HG02623 (cell line): ENCODE measurements around the gene CSF3R.

Source experiments
- ATAC-seq: cut with Tn5 transposase; IDR thresholded peaks from one replicate; pipeline ENCODE4 v1.9.1; 2021; ENCODE audit warnings: moderate library complexity; ENCODE audit not compliant: unreplicated experiment

Gene CSF3R

DNA sequence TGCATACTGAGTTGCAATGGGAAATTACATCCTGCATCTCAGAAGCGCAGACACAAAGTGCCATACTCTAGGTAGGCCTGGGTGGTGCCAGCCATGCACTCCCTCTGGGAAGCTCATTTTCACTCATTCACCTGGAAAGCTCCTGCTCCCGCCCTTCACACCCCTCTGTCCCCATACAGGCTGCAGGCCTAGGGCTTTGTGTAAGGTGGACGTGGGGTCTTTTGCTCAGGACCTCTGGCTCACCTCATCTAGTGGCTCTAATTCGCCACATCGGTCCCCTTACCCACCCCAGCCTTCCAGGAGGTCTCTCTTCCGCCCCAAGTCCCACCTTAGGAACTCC lies 19.3 kb downstream of the CSF3R start:
- no peak for ATAC-seq

GRCh38 chr1:36458910-36459309 lies 23.8 kb downstream of the CSF3R start:
- ATAC-seq, result no peak

- no peak for ATAC-seq
Measured at GRCh38 chr1:36457691-36458090, 25.0 kb downstream of the CSF3R start.

- no peak for ATAC-seq
Measured at GRCh38 chr1:36456391-36456928, 26.3 kb downstream of the CSF3R start.

DNA sequence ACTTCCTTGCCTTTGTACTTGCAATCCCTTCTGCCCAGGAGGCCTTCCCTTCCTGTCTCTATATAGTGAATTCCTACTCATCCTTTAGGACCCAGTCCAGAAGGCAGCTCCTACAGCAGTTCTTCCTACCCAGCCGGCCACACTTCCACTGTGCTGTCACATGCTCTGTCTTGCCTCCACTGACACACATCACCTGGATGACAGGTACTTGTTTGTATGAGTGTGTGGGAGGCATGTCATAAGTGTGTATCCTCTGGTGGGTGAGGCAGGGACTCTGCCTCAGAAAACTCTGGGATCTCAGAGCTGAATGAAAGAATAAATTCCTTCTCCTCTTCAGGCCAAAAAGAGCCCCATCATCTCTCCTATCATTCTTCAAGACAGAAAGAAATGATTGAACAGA lies 27.3 kb downstream of the CSF3R start:
- ATAC-seq, result no peak

DNA sequence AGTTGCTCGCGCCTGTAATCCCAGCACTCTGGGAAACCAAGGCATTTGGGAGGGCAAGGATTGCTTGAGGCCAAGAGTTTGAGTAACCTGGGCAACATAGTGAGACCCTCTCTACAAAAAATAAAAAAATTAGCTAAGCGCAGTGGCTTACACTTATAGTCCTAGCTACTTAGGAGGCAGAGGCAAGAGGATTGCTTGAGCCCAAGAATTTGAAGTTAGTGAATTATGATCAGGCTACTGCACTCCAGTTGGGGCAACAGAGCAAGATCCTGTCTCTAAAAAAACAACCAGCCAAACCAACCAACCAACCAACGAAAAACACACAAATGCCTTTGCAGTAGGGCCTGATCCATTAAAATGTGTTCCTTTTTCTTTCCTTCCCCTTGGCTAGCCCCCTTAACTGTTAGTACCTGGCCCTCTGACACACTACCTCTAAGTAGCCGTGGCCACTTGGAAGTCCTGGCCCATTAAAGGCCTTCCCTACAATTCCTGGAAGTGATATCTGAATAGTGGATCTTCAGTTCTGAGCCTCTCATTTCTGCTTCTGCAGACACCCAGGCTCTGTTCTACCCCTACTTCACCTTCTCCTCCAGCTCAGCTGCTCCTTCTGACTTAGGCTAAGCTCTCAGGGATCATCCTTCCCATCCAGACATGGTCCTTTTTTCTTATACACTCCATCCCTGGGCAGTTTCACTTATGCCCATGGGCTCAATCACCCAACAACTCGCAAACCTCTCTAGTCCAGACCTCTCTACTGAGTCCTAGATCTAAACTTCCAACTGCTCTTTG lies 28.9 kb downstream of the CSF3R start:
- ATAC-seq, result no peak

DNA sequence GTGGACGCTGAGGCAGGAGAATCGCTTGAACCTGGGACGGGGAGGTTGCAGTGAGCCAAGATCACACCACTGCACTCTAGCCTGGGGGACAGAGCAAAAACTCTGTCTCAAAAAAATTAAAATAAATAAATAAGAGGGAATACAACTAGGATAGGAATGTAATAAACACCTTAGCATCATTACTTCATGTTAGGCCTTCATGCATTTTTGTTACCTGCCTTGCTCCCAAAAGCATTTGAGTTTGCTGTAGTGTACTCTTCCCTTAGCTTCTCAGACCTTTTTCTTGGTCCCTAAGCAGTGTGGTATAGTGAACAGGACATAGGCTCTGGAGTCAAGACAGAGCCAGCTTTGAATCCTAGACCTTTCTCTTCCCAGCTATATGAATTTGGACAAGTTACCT lies 29.7 kb downstream of the CSF3R start:
- no peak for ATAC-seq

- ATAC-seq, result no peak
Measured at GRCh38 chr1:36450919-36451305, 31.8 kb downstream of the CSF3R start.

- ATAC-seq, result peak; percentile 99
Measured at GRCh38 chr1:36450270-36450918, 32.3 kb downstream of the CSF3R start, which contains the start of gene OSCP1. TSS of gene OSCP1 (minus strand) at chr1:36450451. CDS start at chr1:36450369, 82 bp downstream.

GRCh38 chr1:36448530-36449056 lies 34.1 kb downstream of the CSF3R start:
- no peak for ATAC-seq

DNA sequence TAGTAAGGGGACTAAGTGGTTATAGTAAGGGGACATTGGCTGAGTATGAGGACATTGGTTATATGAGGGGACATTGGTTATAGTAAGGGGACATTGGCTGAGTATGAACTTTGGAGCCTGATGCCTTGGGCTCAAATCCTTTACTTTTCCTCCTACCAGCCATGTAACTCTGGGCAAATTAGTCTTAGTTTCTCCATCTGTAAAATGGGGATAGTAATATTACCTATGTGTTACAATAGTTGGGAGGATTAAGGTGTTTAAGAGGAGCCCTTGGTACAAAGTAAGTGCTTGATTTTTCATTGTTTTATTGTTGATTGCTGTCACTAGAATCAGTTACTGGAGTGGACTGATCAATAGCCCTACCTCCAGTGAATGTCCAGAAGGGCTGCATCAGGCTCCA lies 35.3 kb downstream of the CSF3R start:
- ATAC-seq, result no peak

DNA sequence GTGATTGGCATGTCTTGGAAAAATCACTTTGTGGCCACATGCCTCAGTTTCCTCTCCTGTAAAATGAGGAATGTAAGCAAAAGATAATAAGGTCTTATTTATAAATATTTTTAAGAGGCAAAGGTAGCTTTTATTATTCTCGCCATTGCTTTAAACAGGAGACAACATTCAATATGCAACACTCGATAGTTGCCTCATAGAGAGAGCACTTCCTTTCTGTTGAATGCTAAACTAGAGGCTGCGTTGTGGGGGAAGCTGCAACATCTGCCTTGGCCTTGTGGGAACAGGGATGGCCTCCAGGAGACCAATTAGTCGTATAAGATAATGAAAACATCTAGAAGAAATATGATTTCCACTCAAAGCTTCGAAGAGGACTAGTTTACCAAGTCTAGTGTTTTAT lies 36.0 kb downstream of the CSF3R start:
- no peak for ATAC-seq

DNA sequence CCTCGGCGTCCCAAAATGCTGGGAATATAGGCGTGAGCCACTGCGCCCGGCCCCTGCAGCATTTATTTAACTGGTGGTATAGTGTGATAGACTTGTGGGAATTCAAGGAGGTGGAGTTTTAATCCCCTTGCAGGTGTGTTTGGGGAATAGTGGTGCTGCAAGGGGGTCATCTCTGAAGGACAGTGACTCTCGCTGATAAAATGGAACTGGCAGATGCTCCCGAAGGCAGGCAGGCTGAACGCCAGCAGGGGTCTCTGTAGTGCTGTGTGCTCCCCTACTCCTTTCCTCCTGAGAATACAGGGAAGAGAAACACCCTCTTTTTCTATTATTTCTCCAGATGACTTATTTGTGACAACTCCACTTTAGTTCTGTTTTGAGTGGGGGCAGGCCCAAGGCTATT lies 36.4 kb downstream of the CSF3R start:
- no peak for ATAC-seq

GRCh38 chr1:36443297-36443696 lies 39.4 kb downstream of the CSF3R start:
- no peak for ATAC-seq

- no peak for ATAC-seq
Measured at GRCh38 chr1:36442337-36442736, 40.4 kb downstream of the CSF3R start.

- no peak for ATAC-seq
Measured at GRCh38 chr1:36440646-36441045, 42.1 kb downstream of the CSF3R start.

DNA sequence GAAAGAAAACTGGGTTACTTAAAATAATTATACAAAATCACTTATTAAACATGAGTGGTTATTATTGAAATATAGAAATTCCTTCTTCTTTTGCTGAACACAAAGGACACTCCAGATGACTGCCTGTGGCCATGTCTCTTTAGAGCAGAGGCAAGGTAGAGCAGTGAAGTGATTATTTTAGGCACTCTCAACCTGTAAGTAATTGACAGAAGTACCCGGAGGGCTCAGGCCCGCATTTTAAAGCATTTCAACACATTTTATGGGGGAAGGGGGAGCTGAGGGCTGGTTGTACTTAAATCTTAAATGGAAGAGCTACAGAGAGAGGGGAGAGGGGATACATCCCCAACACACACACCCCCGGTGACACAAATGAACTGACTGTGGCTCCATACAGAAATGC lies 42.7 kb downstream of the CSF3R start:
- no peak for ATAC-seq

GRCh38 chr1:36438715-36439114 lies 44.0 kb downstream of the CSF3R start:
- ATAC-seq, result no peak

- no peak for ATAC-seq
Measured at GRCh38 chr1:36436821-36437220, 45.9 kb downstream of the CSF3R start.

- ATAC-seq, result no peak
Measured at GRCh38 chr1:36433102-36433501, 49.6 kb downstream of the CSF3R start.

GRCh38 chr1:36432616-36433015 lies 50.1 kb downstream of the CSF3R start:
- no peak for ATAC-seq

DNA sequence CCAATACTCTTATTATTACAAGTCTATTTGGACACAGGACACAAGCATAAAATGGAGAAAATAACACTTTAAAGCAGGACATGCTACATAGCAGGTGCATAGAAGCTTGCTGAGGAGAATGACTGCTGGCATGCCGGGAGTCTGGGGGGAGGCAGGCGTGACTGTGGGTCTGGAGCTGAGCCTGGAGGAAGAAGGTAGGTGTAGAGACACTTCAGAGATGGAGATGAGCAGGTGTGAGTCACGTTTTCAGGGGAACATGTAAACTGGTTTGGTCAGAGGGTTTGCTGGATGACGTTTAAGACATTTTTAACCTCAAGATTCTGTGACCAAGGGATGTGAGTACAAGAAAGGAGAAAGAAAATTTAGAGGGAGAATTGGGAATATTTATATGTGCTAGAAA lies 56.9 kb downstream of the CSF3R start:
- ATAC-seq, result no peak
